ENCODE measurements around the gene OR6V1. TPM values are rescaled to one million over a fixed set of nuclear protein-coding genes. Genes with fewer than 3 reads are reported as not detected.

OR6V1 gene
- total RNA-seq, 1 experiment from 2014 or later, result not detected

- no TSS peak for BruUV-seq (replicated peaks)
- Histone ChIP-seq H3K79me2 (ENCODE audit: insufficient read depth, low read length) (no peaks in the 10 kb centered on the region), H3K36me3 (ENCODE audit: control insufficient read depth in 1 of 2, insufficient read depth in 2 of 2, low read length in 2 of 2) (no peaks in the 10 kb centered on the region), H3K4me1 (ENCODE audit: control insufficient read depth in 1 of 2, insufficient read depth in 2 of 2, low read length in 2 of 2) (no peaks in the 10 kb centered on the region), H2AFZ (ENCODE audit: low read depth, low read length, poor library complexity, severe bottlenecking) (no peak overlapping the region), H3K9me2 (ENCODE audit: insufficient read depth) (no peaks in the 10 kb centered on the region), H3K4me2 (ENCODE audit: low read length) (no peak overlapping the region), H3K27ac (ENCODE audit: low read depth, low read length) (no peak overlapping the region), H3K9ac (ENCODE audit: low read length) (no peak overlapping the region), H3K27me3 (ENCODE audit: insufficient read depth, low read length) (0 out of 2 replicates have a peak, but pooled peaks cover 7% of the 10 kb centered on the region), H3K4me3 (replicated peaks in 1 of 2; ENCODE audit: low read depth in 1 of 2, low read length in 2 of 2) (no peak overlapping the region), H4K20me1 (ENCODE audit: insufficient read depth) (no peaks in the 10 kb centered on the region), H3K9me3 (ENCODE audit: control insufficient read depth in 1 of 2, insufficient read depth in 1 of 2, low read depth in 1 of 2, low read length in 2 of 2) (no peaks in the 10 kb centered on the region)
- DNase-seq (ENCODE audit: low read depth, low spot score) (no peak), ATAC-seq (no peak)
- POLR2A ChIA-PET, result no interaction called here
- no peak for TF ChIP-seq ATF3 (IDR thresholded peaks at IDR 0.05)
- no peak for TF ChIP-seq JUND (IDR thresholded peaks at IDR 0.05)
- no peak for TF ChIP-seq REST (IDR thresholded peaks at IDR 0.05; ENCODE audit: low read depth)
- no peak for TF ChIP-seq POLR2AphosphoS5 (IDR thresholded peaks at IDR 0.05; ENCODE audit: low read depth, low read length)
- TF ChIP-seq ZFX (IDR thresholded peaks at IDR 0.05), result no peak
- TF ChIP-seq EGR1 (IDR thresholded peaks at IDR 0.05; ENCODE audit: low read depth), result no peak
- no peak for TF ChIP-seq CTCF (IDR thresholded peaks at IDR 0.05 in 2 of 3, conservative IDR thresholded peaks at IDR 0.05 in 1 of 3; ENCODE audit: borderline replicate concordance in 1 of 3, insufficient read depth in 1 of 3, low read depth in 2 of 3, low read length in 2 of 3)
- TF ChIP-seq ELF1 (IDR thresholded peaks at IDR 0.05; ENCODE audit: borderline replicate concordance, low read depth), result no peak
- no peak for TF ChIP-seq SRF (IDR thresholded peaks at IDR 0.05; ENCODE audit: low read depth)
- no peak for TF ChIP-seq EZH2phosphoT487 (IDR thresholded peaks at IDR 0.05; ENCODE audit: borderline replicate concordance)
- no peak for TF ChIP-seq MAX (IDR thresholded peaks at IDR 0.05)
- TF ChIP-seq ZBTB33 (IDR thresholded peaks at IDR 0.05; ENCODE audit: extremely low read depth, insufficient replicate concordance, low read length), result no peak
- RAD21 ChIA-PET (ENCODE audit: low non-redundant PET in 1 of 2, low total read pairs in 2 of 2, uncharacterized antibody in 2 of 2, unreplicated experiment in 2 of 2), result no interaction called here
- intact Hi-C loops (cut with micrococcal nuclease), result no loop called here
- CTCF ChIA-PET, result no interaction called here
Measured at GRCh38 chr7:143055754-143056153, 3.6 kb downstream of the OR6V1 start.
